HEK293 (cell line): ENCODE data around the gene SLC9C1.

Experiments used
- CTCF ChIA-PET: fragments of 350-600 bp; formaldehyde crosslinking; extraction: SDS; loops from one replicate; lab custom pipeline; 2021; ENCODE audit warnings: antibody characterized with exemption; lab: Yijun Ruan, JAX
- POLR2A ChIA-PET: fragments of 300-600 bp; formaldehyde crosslinking; extraction: SDS; loops from one replicate; lab custom pipeline; 2020; ENCODE audit warnings: antibody characterized with exemption, inconsistent platforms; lab: Yijun Ruan, JAX
- H3K27ac ChIP-seq: fragments of 200-500 bp; sonication (Bioruptor generic); 2 replicates; pipeline ENCODE4 v1.5.1; 2014; ENCODE audit warnings: low read depth, low read length, control low read depth, inconsistent platforms; ENCODE audit errors: extremely low read depth
- H3K36me3 ChIP-seq, 2 experiments: fragments of 200-500 bp in 1 of 2; sonication (Bioruptor generic) in 1 of 2; 1 replicate in 1 of 2; 2 replicates in 1 of 2; pipeline ENCODE4 v1.5.1; 2014 to 2017; ENCODE audit warnings: inconsistent platforms in 2 of 2, low read length in 2 of 2; ENCODE audit not compliant: control insufficient read depth in 2 of 2, insufficient read depth in 1 of 2
- H3K4me1 ChIP-seq: fragments of 200-500 bp; sonication (Bioruptor generic); 2 replicates; pipeline ENCODE4 v1.5.1; 2014; ENCODE audit warnings: mild to moderate bottlenecking, low read length, inconsistent platforms; ENCODE audit not compliant: control insufficient read depth, insufficient read depth
- H3K4me3 ChIP-seq: 2 replicates; pipeline ENCODE4 v1.5.1; 2011; ENCODE audit warnings: low read depth, mild to moderate bottlenecking, control low read depth, low read length, moderate library complexity
- H3K9me3 ChIP-seq: fragments of 200-500 bp; sonication (Bioruptor generic); 2 replicates; pipeline ENCODE4 v1.5.1; 2014; ENCODE audit warnings: low read depth, low read length, inconsistent platforms; ENCODE audit not compliant: control insufficient read depth, insufficient read depth
- GLI4 ChIP-seq: fragments of 450-650 bp; formaldehyde crosslinking; IDR thresholded peaks from 2 replicates; pipeline ENCODE4 v1.5.1; 2016; ENCODE audit warnings: missing biosample characterization, missing genetic modification characterization
- GLIS1 ChIP-seq: fragments of 450-650 bp; formaldehyde crosslinking; IDR thresholded peaks from 2 replicates; pipeline ENCODE4 v1.5.1; 2016; ENCODE audit warnings: missing biosample characterization, missing genetic modification characterization
- KLF16 ChIP-seq: fragments of 450-650 bp; formaldehyde crosslinking; IDR thresholded peaks from 2 replicates; pipeline ENCODE4 v1.5.1; 2017; ENCODE audit warnings: missing biosample characterization, missing genetic modification characterization
- OVOL3 ChIP-seq: fragments of 450-650 bp; formaldehyde crosslinking; IDR thresholded peaks from 2 replicates; pipeline ENCODE4 v1.5.1; 2016; ENCODE audit warnings: missing biosample characterization, missing genetic modification characterization
- SETDB1 ChIP-seq: IDR thresholded peaks from one replicate; pipeline ENCODE4 v1.6.1; 2017; ENCODE audit warnings: mild to moderate bottlenecking, low read length, moderate library complexity, mixed read lengths; ENCODE audit not compliant: insufficient read length
- WT1 ChIP-seq: fragments of 450-650 bp; formaldehyde crosslinking; IDR thresholded peaks from 2 replicates; pipeline ENCODE4 v1.5.1; 2016; ENCODE audit warnings: missing biosample characterization, missing genetic modification characterization
- ZBTB21 ChIP-seq: fragments of 450-650 bp; formaldehyde crosslinking; IDR thresholded peaks from 2 replicates; pipeline ENCODE4 v1.5.1; 2017; ENCODE audit warnings: missing biosample characterization, missing genetic modification characterization
- ZNF133 ChIP-seq: fragments of 450-650 bp; formaldehyde crosslinking; IDR thresholded peaks from 2 replicates; pipeline ENCODE4 v1.5.1; 2016; ENCODE audit warnings: missing biosample characterization, missing genetic modification characterization
- ZNF155 ChIP-seq: fragments of 450-650 bp; formaldehyde crosslinking; IDR thresholded peaks from 2 replicates; pipeline ENCODE4 v1.5.1; 2016; ENCODE audit warnings: missing biosample characterization, missing genetic modification characterization
- ZNF221 ChIP-seq: fragments of 450-650 bp; formaldehyde crosslinking; IDR thresholded peaks from 2 replicates; pipeline ENCODE4 v1.5.1; 2017; ENCODE audit warnings: missing biosample characterization, missing genetic modification characterization, borderline replicate concordance
- ZNF248 ChIP-seq: fragments of 450-650 bp; formaldehyde crosslinking; IDR thresholded peaks from 2 replicates; pipeline ENCODE4 v1.5.1; 2017; ENCODE audit warnings: missing biosample characterization, missing genetic modification characterization
- ZNF341 ChIP-seq: fragments of 450-650 bp; formaldehyde crosslinking; IDR thresholded peaks from 2 replicates; pipeline ENCODE4; 2016; ENCODE audit warnings: low read depth, missing biosample characterization, missing genetic modification characterization
- ZNF391 ChIP-seq: fragments of 450-650 bp; formaldehyde crosslinking; IDR thresholded peaks from 2 replicates; pipeline ENCODE4 v1.5.1; 2016; ENCODE audit warnings: low read depth, missing biosample characterization, missing genetic modification characterization, borderline replicate concordance
- ZNF433 ChIP-seq: fragments of 450-650 bp; formaldehyde crosslinking; IDR thresholded peaks from 2 replicates; pipeline ENCODE4 v1.5.1; 2016; ENCODE audit warnings: missing biosample characterization, missing genetic modification characterization, low read depth
- ZNF585B ChIP-seq: fragments of 450-650 bp; formaldehyde crosslinking; IDR thresholded peaks from 2 replicates; pipeline ENCODE4 v1.5.1; 2016; ENCODE audit warnings: missing biosample characterization, missing genetic modification characterization
- ZNF768 ChIP-seq: fragments of 450-650 bp; formaldehyde crosslinking; IDR thresholded peaks from 2 replicates; pipeline ENCODE4 v1.5.1; 2018; ENCODE audit warnings: missing biosample characterization, mild to moderate bottlenecking, missing genetic modification characterization
- ZNF791 ChIP-seq: fragments of 450-650 bp; formaldehyde crosslinking; IDR thresholded peaks from 2 replicates; pipeline ENCODE4 v1.5.1; 2016; ENCODE audit warnings: missing biosample characterization, missing genetic modification characterization
- TF ChIP-seq, protein P1 (sequence below): fragments of 450-650 bp; formaldehyde crosslinking; IDR thresholded peaks from 2 replicates; pipeline ENCODE4 v1.5.1; 2016; ENCODE audit warnings: missing biosample characterization, missing genetic modification characterization, low read depth
- TF ChIP-seq, protein P2 (sequence below): sonication (generic); formaldehyde crosslinking; IDR thresholded peaks from 2 replicates; pipeline ENCODE4 v1.8.1; 2022; ENCODE audit warnings: mild to moderate bottlenecking, moderate library complexity, missing genetic modification reagents
- TF ChIP-seq, protein P3 (sequence below): fragments of 450-650 bp; formaldehyde crosslinking; IDR thresholded peaks from 2 replicates; pipeline ENCODE4 v1.5.0; 2017; ENCODE audit warnings: missing biosample characterization, missing genetic modification characterization, borderline replicate concordance
- TF ChIP-seq, protein P4 (sequence below): fragments of 450-650 bp; IDR thresholded peaks from 2 replicates; pipeline ENCODE4 v1.5.1; 2018; ENCODE audit warnings: missing biosample characterization, mild to moderate bottlenecking, missing genetic modification characterization
- TF ChIP-seq, protein P5 (sequence below): fragments of 450-650 bp; formaldehyde crosslinking; IDR thresholded peaks from 2 replicates; pipeline ENCODE4 v1.5.1; 2016; ENCODE audit warnings: missing biosample characterization, missing genetic modification characterization
- TF ChIP-seq, protein P6 (sequence below): fragments of 450-650 bp; formaldehyde crosslinking; IDR thresholded peaks from 2 replicates; pipeline ENCODE4 v1.5.1; 2017; ENCODE audit warnings: missing biosample characterization, missing genetic modification characterization

SLC9C1 gene

DNA sequence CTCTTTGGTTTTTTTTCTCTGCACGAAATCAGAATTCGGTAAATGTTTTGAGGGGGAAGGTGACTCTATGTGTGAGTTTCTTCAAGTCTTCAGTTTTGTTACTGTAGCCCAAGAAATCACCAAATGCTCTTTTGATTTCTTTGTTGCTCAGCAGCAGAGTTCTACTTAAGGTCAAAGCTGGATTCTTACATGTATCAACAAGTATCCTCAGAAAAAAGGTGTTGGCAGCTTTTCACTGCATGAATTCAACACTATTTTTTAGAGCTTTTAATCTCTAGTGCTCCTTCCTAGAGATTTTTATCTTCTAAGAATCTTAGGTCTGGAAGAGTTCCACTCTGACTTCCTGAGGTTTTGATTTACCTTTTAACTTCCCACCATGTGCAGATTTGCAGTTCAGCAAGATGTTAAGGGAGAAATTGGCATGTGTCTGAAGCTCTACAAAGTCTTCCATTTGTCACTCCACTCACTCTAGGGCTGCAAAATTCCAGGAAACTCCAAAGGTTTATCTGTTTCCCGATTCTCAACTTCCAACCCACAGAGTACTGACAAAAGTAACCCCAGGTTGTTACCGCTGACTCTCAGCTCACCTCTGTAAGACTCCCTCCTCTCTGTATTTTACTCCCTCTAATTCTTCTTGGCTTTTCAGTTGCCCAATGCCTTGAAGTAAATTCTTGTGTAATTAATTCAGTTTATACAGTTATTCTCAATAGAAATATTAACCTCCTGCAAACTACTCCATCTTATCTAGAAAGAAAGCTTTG, 25.7 kb upstream of the SLC9C1 start:
- no peaks in the 10 kb centered on the region for H3K4me1 ChIP-seq
- no peaks in the 10 kb centered on the region for H3K9me3 ChIP-seq
- CTCF ChIA-PET: interaction anchor here (0.6 to 1.7 kb wide), 5 partner anchors 13 to 959 kb away, joined by 3 to 4 read pairs (median 3); partner anchors contain the start of gene CD200
- H3K36me3 ChIP-seq: no peaks in the 10 kb centered on the region
- POLR2A ChIA-PET: no interaction called here
- H3K4me3 ChIP-seq: no peak overlapping the region
- TF ChIP-seq OVOL3 (tag by site-specific recombination) (no peak), ZNF133 (tag by site-specific recombination) (no peak), GLI4 (tag by site-specific recombination) (no peak), KLF16 (tag by site-specific recombination) (no peak), ZNF391 (no peak), ZNF791 (no peak), ZNF221 (tag by site-specific recombination) (no peak), ZNF155 (no peak), ZNF433 (tag by site-specific recombination) (no peak), WT1 (no peak)
- TF ChIP-seq, protein P1, sequence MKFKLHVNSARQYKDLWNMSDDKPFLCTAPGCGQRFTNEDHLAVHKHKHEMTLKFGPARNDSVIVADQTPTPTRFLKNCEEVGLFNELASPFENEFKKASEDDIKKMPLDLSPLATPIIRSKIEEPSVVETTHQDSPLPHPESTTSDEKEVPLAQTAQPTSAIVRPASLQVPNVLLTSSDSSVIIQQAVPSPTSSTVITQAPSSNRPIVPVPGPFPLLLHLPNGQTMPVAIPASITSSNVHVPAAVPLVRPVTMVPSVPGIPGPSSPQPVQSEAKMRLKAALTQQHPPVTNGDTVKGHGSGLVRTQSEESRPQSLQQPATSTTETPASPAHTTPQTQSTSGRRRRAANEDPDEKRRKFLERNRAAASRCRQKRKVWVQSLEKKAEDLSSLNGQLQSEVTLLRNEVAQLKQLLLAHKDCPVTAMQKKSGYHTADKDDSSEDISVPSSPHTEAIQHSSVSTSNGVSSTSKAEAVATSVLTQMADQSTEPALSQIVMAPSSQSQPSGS (tag by site-specific recombination): no peak
- TF ChIP-seq, protein P2, sequence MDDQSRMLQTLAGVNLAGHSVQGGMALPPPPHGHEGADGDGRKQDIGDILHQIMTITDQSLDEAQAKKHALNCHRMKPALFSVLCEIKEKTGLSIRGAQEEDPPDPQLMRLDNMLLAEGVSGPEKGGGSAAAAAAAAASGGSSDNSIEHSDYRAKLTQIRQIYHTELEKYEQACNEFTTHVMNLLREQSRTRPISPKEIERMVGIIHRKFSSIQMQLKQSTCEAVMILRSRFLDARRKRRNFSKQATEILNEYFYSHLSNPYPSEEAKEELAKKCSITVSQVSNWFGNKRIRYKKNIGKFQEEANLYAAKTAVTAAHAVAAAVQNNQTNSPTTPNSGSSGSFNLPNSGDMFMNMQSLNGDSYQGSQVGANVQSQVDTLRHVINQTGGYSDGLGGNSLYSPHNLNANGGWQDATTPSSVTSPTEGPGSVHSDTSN (CRISPR knock-in tag): no peak
- TF ChIP-seq, all 188 proteins: peak for 0
- H3K27ac ChIP-seq: no peak overlapping the region

DNA sequence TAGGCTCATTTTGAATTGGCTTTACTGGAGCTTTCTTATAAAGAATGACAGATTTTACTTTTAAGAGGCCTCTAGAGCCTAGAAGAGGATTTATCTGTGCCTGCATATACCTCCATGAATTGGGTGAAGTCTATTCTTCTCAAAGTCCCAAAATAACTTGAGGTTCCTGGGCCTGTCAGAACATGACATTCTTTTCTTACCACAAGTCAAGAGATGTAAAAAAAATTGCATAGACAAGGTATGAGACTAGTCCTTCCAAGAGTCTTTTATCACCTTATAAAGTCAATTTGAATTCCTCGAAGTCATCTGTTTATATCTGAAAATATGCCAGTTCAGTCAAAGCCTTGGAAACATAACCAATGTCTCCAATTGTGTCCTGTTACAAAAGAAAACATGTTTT, 21.8 kb upstream of the SLC9C1 start:
- H3K27ac ChIP-seq: no peak overlapping the region
- POLR2A ChIA-PET: no interaction called here
- no peaks in the 10 kb centered on the region for H3K4me1 ChIP-seq
- CTCF ChIA-PET: interaction anchor here (0.9 to 1.0 kb wide), 2 partner anchors 13 to 36 kb away, joined by 3 to 4 read pairs; no protein-coding TSS in a partner anchor
- H3K9me3 ChIP-seq: no peaks in the 10 kb centered on the region
- H3K36me3 ChIP-seq: no peaks in the 10 kb centered on the region
- H3K4me3 ChIP-seq: no peak overlapping the region
- no peak for TF ChIP-seq ZNF768 (tag by site-specific recombination)
- TF ChIP-seq, protein P3, sequence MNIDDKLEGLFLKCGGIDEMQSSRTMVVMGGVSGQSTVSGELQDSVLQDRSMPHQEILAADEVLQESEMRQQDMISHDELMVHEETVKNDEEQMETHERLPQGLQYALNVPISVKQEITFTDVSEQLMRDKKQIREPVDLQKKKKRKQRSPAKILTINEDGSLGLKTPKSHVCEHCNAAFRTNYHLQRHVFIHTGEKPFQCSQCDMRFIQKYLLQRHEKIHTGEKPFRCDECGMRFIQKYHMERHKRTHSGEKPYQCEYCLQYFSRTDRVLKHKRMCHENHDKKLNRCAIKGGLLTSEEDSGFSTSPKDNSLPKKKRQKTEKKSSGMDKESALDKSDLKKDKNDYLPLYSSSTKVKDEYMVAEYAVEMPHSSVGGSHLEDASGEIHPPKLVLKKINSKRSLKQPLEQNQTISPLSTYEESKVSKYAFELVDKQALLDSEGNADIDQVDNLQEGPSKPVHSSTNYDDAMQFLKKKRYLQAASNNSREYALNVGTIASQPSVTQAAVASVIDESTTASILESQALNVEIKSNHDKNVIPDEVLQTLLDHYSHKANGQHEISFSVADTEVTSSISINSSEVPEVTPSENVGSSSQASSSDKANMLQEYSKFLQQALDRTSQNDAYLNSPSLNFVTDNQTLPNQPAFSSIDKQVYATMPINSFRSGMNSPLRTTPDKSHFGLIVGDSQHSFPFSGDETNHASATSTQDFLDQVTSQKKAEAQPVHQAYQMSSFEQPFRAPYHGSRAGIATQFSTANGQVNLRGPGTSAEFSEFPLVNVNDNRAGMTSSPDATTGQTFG (tag by site-specific recombination): no peak
- TF ChIP-seq GLIS1 (tag by site-specific recombination): no peak
- TF ChIP-seq ZNF248: no peak
- TF ChIP-seq, protein P1 (tag by site-specific recombination): no peak
- TF ChIP-seq, protein P4, sequence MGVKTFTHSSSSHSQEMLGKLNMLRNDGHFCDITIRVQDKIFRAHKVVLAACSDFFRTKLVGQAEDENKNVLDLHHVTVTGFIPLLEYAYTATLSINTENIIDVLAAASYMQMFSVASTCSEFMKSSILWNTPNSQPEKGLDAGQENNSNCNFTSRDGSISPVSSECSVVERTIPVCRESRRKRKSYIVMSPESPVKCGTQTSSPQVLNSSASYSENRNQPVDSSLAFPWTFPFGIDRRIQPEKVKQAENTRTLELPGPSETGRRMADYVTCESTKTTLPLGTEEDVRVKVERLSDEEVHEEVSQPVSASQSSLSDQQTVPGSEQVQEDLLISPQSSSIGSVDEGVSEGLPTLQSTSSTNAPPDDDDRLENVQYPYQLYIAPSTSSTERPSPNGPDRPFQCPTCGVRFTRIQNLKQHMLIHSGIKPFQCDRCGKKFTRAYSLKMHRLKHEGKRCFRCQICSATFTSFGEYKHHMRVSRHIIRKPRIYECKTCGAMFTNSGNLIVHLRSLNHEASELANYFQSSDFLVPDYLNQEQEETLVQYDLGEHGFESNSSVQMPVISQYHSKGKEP: no peak
- TF ChIP-seq, protein P5, sequence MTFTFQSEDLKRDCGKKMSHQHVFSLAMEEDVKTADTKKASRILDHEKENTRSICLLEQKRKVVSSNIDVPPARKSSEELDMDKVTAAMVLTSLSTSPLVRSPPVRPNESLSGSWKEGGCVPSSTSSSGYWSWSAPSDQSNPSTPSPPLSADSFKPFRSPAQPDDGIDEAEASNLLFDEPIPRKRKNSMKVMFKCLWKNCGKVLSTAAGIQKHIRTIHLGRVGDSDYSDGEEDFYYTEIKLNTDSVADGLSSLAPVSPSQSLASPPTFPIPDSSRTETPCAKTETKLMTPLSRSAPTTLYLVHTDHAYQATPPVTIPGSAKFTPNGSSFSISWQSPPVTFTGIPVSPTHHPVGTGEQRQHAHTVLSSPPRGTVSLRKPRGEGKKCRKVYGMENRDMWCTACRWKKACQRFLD (tag by site-specific recombination): no peak
- no peak for TF ChIP-seq ZBTB21 (tag by site-specific recombination)
- TF ChIP-seq, protein P6, sequence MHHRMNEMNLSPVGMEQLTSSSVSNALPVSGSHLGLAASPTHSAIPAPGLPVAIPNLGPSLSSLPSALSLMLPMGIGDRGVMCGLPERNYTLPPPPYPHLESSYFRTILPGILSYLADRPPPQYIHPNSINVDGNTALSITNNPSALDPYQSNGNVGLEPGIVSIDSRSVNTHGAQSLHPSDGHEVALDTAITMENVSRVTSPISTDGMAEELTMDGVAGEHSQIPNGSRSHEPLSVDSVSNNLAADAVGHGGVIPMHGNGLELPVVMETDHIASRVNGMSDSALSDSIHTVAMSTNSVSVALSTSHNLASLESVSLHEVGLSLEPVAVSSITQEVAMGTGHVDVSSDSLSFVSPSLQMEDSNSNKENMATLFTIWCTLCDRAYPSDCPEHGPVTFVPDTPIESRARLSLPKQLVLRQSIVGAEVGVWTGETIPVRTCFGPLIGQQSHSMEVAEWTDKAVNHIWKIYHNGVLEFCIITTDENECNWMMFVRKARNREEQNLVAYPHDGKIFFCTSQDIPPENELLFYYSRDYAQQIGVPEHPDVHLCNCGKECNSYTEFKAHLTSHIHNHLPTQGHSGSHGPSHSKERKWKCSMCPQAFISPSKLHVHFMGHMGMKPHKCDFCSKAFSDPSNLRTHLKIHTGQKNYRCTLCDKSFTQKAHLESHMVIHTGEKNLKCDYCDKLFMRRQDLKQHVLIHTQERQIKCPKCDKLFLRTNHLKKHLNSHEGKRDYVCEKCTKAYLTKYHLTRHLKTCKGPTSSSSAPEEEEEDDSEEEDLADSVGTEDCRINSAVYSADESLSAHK: no peak
- TF ChIP-seq OVOL3 (tag by site-specific recombination): no peak
- TF ChIP-seq ZNF341 (tag by site-specific recombination): no peak
- TF ChIP-seq SETDB1: no peak
- TF ChIP-seq ZNF585B (tag by site-specific recombination): no peak
